ENCODE measurements around the gene SLC22A3. TPM values are rescaled to one million over a fixed set of nuclear protein-coding genes. Genes with fewer than 3 reads are reported as not detected.

SLC22A3 gene
- total and polyA plus RNA-seq, 2 of the 13 experiments (the other 11 are each of a cell fraction or from before 2014, with no cell fraction given): 12.0 to 31.5 TPM

DNA sequence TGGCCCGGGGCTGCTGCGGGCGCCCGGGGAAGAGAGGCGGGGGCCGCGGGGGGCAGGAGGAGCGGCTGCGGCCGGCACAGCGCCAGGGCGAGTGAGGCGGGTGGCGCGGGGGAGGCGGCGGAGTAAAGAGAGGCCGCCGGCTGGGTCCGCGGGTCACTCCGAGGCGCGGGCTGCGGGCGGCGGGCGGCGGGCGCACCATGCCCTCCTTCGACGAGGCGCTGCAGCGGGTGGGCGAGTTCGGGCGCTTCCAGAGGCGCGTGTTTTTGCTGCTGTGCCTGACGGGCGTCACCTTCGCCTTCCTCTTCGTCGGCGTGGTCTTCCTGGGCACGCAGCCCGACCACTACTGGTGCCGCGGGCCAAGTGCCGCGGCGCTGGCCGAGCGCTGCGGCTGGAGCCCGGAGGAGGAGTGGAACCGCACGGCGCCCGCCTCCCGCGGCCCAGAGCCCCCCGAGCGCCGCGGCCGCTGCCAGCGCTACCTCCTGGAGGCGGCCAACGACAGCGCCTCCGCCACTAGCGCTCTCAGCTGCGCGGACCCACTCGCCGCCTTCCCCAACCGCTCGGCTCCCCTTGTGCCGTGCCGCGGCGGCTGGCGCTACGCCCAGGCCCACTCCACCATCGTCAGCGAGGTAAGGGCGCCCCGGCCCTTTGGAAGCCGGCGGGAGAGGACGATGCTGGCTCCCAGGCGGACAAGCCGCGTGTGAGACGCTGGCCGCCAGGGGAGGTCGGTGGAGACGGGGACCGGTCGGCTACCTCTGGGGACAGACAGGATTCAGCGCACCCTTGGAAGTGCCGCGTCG lies at the start of gene SLC22A3 (continued):
- TF ChIP-seq, protein P1, sequence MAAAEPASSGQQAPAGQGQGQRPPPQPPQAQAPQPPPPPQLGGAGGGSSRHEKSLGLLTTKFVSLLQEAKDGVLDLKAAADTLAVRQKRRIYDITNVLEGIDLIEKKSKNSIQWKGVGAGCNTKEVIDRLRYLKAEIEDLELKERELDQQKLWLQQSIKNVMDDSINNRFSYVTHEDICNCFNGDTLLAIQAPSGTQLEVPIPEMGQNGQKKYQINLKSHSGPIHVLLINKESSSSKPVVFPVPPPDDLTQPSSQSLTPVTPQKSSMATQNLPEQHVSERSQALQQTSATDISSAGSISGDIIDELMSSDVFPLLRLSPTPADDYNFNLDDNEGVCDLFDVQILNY (CRISPR knock-in tag; conservative IDR thresholded peaks at IDR 0.05): no peak
- no peak for TF ChIP-seq ZNF672 (CRISPR knock-in tag; IDR thresholded peaks at IDR 0.05)
- no peak for TF ChIP-seq CENPBD1 (CRISPR knock-in tag; IDR thresholded peaks at IDR 0.05; ENCODE audit: borderline replicate concordance, low read depth)
- no peak for TF ChIP-seq CREB1 (IDR thresholded peaks at IDR 0.05)
- no peak for TF ChIP-seq CREB1 (CRISPR knock-in tag; IDR thresholded peaks at IDR 0.05)
- TF ChIP-seq ISL2 (CRISPR knock-in tag; IDR thresholded peaks at IDR 0.05): no peak
- TF ChIP-seq RFX3 (CRISPR knock-in tag; IDR thresholded peaks at IDR 0.05): no peak
- TF ChIP-seq, protein P2, sequence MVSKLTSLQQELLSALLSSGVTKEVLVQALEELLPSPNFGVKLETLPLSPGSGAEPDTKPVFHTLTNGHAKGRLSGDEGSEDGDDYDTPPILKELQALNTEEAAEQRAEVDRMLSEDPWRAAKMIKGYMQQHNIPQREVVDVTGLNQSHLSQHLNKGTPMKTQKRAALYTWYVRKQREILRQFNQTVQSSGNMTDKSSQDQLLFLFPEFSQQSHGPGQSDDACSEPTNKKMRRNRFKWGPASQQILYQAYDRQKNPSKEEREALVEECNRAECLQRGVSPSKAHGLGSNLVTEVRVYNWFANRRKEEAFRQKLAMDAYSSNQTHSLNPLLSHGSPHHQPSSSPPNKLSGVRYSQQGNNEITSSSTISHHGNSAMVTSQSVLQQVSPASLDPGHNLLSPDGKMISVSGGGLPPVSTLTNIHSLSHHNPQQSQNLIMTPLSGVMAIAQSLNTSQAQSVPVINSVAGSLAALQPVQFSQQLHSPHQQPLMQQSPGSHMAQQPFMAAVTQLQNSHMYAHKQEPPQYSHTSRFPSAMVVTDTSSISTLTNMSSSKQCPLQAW (CRISPR knock-in tag; IDR thresholded peaks at IDR 0.05): peak; percentile 64; the same call in 1 of the 2 replicates
- no peak for TF ChIP-seq RXRB (CRISPR knock-in tag; IDR thresholded peaks at IDR 0.05; ENCODE audit: borderline replicate concordance)
- TF ChIP-seq MIER2 (CRISPR knock-in tag; IDR thresholded peaks at IDR 0.05): no peak
- 0 out of 2 replicates have a peak, but pooled peaks have one; percentile 11 for TF ChIP-seq HDAC1 (CRISPR knock-in tag; IDR thresholded peaks at IDR 0.05)
- TF ChIP-seq MAZ (IDR thresholded peaks at IDR 0.05; ENCODE audit: borderline replicate concordance, low read depth, low read length): 0 out of 2 replicates have a peak, but pooled peaks have one; percentile 7
- TF ChIP-seq MAZ (CRISPR knock-in tag; IDR thresholded peaks at IDR 0.05; ENCODE audit: low read depth): peak; percentile 62; the same call in 1 of the 2 replicates
- no peak; the same call in 1 of the 2 replicates for TF ChIP-seq ETV5 (CRISPR knock-in tag; IDR thresholded peaks at IDR 0.05; ENCODE audit: borderline replicate concordance)
- TF ChIP-seq, protein P3, sequence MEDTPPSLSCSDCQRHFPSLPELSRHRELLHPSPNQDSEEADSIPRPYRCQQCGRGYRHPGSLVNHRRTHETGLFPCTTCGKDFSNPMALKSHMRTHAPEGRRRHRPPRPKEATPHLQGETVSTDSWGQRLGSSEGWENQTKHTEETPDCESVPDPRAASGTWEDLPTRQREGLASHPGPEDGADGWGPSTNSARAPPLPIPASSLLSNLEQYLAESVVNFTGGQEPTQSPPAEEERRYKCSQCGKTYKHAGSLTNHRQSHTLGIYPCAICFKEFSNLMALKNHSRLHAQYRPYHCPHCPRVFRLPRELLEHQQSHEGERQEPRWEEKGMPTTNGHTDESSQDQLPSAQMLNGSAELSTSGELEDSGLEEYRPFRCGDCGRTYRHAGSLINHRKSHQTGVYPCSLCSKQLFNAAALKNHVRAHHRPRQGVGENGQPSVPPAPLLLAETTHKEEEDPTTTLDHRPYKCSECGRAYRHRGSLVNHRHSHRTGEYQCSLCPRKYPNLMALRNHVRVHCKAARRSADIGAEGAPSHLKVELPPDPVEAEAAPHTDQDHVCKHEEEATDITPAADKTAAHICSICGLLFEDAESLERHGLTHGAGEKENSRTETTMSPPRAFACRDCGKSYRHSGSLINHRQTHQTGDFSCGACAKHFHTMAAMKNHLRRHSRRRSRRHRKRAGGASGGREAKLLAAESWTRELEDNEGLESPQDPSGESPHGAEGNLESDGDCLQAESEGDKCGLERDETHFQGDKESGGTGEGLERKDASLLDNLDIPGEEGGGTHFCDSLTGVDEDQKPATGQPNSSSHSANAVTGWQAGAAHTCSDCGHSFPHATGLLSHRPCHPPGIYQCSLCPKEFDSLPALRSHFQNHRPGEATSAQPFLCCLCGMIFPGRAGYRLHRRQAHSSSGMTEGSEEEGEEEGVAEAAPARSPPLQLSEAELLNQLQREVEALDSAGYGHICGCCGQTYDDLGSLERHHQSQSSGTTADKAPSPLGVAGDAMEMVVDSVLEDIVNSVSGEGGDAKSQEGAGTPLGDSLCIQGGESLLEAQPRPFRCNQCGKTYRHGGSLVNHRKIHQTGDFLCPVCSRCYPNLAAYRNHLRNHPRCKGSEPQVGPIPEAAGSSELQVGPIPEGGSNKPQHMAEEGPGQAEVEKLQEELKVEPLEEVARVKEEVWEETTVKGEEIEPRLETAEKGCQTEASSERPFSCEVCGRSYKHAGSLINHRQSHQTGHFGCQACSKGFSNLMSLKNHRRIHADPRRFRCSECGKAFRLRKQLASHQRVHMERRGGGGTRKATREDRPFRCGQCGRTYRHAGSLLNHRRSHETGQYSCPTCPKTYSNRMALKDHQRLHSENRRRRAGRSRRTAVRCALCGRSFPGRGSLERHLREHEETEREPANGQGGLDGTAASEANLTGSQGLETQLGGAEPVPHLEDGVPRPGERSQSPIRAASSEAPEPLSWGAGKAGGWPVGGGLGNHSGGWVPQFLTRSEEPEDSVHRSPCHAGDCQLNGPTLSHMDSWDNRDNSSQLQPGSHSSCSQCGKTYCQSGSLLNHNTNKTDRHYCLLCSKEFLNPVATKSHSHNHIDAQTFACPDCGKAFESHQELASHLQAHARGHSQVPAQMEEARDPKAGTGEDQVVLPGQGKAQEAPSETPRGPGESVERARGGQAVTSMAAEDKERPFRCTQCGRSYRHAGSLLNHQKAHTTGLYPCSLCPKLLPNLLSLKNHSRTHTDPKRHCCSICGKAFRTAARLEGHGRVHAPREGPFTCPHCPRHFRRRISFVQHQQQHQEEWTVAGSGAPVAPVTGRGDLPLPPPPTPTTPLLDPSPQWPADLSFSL (CRISPR knock-in tag; IDR thresholded peaks at IDR 0.05): peak; percentile 56; the same call in 1 of the 2 replicates
- no peak for TF ChIP-seq NONO (IDR thresholded peaks at IDR 0.05)
- peak; percentile 58; the same call in 1 of the 2 replicates for TF ChIP-seq NONO (CRISPR knock-in tag; conservative IDR thresholded peaks at IDR 0.05)
- TF ChIP-seq, protein P4, sequence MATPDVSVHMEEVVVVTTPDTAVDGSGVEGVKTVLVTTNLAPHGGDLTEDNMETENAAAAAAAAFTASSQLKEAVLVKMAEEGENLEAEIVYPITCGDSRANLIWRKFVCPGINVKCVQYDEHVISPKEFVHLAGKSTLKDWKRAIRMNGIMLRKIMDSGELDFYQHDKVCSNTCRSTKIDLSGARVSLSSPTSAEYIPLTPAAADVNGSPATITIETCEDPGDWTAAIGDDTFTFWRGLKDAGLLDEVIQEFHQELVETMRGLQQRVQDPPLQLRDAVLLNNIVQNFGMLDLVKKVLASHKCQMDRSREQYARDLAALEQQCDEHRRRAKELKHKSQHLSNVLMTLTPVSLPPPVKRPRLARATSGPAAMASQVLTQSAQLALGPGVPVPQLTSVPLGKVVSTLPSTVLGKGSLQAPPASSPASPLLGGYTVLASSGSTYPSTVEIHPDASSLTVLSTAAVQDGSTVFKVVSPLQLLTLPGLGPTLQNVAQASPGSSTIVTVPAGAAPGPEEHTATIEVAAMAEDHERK (CRISPR knock-in tag; IDR thresholded peaks at IDR 0.05; ENCODE audit: low read depth): no peak
- TF ChIP-seq HOXA3 (CRISPR knock-in tag; IDR thresholded peaks at IDR 0.05): 0 out of 2 replicates have a peak, but pooled peaks have one; percentile 7

All from HepG2 (cell line).